Jurkat, Clone E6-1 (cell line): ENCODE results near the gene WDR27.
"Not testable (repeated sequence)": the region's sequence is repeated elsewhere in the genome, so short reads cannot be mapped to it uniquely, and the experiment has no call there.

Source experiments
- DNase-seq: peaks from one replicate; pipeline ENCODE4 v3.0.0-alpha.2; 2011; ENCODE audit warnings: low read depth, low spot score
- H3K4me3 ChIP-seq: 2 replicates; pipeline ENCODE4 v1.5.1; 2011; ENCODE audit warnings: mild to moderate bottlenecking, low read length, control low read depth, moderate library complexity

The WDR27 gene

GRCh38 chr6:169473663-169474062 is 228.2 kb downstream of the WDR27 start:
- no peak overlapping the region for H3K4me3 ChIP-seq
- DNase-seq, result no peak

GRCh38 chr6:169472786-169473416 is 228.9 kb downstream of the WDR27 start:
- no peak for DNase-seq
- no peak overlapping the region for H3K4me3 ChIP-seq

GRCh38 chr6:169470790-169471189 is 231.0 kb downstream of the WDR27 start:
- H3K4me3 ChIP-seq, result no peak overlapping the region
- no peak for DNase-seq

GRCh38 chr6:169469028-169469427 is 232.8 kb downstream of the WDR27 start:
- DNase-seq, result no peak
- no peak overlapping the region for H3K4me3 ChIP-seq

- H3K4me3 ChIP-seq, DNase-seq: not testable (repeated sequence)
Measured at GRCh38 chr6:169467755-169468154, 234.1 kb downstream of the WDR27 start.

GRCh38 chr6:169466256-169466655 is 235.6 kb downstream of the WDR27 start:
- DNase-seq, H3K4me3 ChIP-seq: not testable (repeated sequence)

GRCh38 chr6:169457762-169458161 is 244.1 kb downstream of the WDR27 start:
- H3K4me3 ChIP-seq, result no peak overlapping the region
- no peak for DNase-seq

GRCh38 chr6:169456840-169457239 is 245.0 kb downstream of the WDR27 start:
- no peak for DNase-seq
- H3K4me3 ChIP-seq, result no peak overlapping the region

GRCh38 chr6:169455470-169455869 is 246.4 kb downstream of the WDR27 start:
- H3K4me3 ChIP-seq, result no peak overlapping the region

GRCh38 chr6:169454872-169455204 is 247.0 kb downstream of the WDR27 start:
- DNase-seq, result no peak
- no peak overlapping the region for H3K4me3 ChIP-seq

More at GRCh38 chr6:169455470-169455869, 246.4 kb downstream of the WDR27 start:
- DNase-seq, result no peak

GRCh38 chr6:169454204-169454871 is 247.5 kb downstream of the WDR27 start:
- no peak overlapping the region for H3K4me3 ChIP-seq
- DNase-seq, result no peak

GRCh38 chr6:169452869-169453620 is 248.8 kb downstream of the WDR27 start:
- H3K4me3 ChIP-seq, result no peak overlapping the region
- DNase-seq, result no peak

- H3K4me3 ChIP-seq, result no peak overlapping the region
- DNase-seq, result no peak
Measured at GRCh38 chr6:169452117-169452868, 249.5 kb downstream of the WDR27 start.

- no peak for DNase-seq
- no peak overlapping the region for H3K4me3 ChIP-seq
Measured at GRCh38 chr6:169451065-169451838, 250.6 kb downstream of the WDR27 start.

GRCh38 chr6:169450097-169450496 is 251.7 kb downstream of the WDR27 start:
- H3K4me3 ChIP-seq, result no peak overlapping the region
- no peak for DNase-seq

GRCh38 chr6:169449221-169449620 is 252.6 kb downstream of the WDR27 start:
- DNase-seq, result no peak

GRCh38 chr6:169445661-169446581 is 255.9 kb downstream of the WDR27 start:
- DNase-seq, result no peak
- no peak overlapping the region for H3K4me3 ChIP-seq

More at GRCh38 chr6:169449221-169449620, 252.6 kb downstream of the WDR27 start:
- H3K4me3 ChIP-seq, result no peak overlapping the region

GRCh38 chr6:169445227-169445626 is 256.6 kb downstream of the WDR27 start:
- DNase-seq, result no peak
- no peak overlapping the region for H3K4me3 ChIP-seq
